Tibial nerve (tissue), 3 donors: ENCODE measurements around the gene ADAM10.

ENCODE experiments used
- POLR2A ChIP-seq, 2 donors: fragments of 450-650 bp; IDR thresholded peaks; one replicate each; pipeline ENCODE4 v1.6.1; 2017; ENCODE audit warnings: antibody characterized with exemption in 2 of 2, mild to moderate bottlenecking in 2 of 2, moderate library complexity in 2 of 2
- TF ChIP-seq, protein P1 (sequence below), 5 experiments: fragments of 200-600 bp in 3 of 5; fragments of 450-650 bp in 2 of 5; sonication (generic) in 3 of 5; IDR thresholded peaks; one replicate each; pipeline ENCODE4 v1.5.1; 2016 to 2019; ENCODE audit warnings: antibody characterized with exemption in 5 of 5, mild to moderate bottlenecking in 3 of 5, moderate library complexity in 2 of 5

DNA sequence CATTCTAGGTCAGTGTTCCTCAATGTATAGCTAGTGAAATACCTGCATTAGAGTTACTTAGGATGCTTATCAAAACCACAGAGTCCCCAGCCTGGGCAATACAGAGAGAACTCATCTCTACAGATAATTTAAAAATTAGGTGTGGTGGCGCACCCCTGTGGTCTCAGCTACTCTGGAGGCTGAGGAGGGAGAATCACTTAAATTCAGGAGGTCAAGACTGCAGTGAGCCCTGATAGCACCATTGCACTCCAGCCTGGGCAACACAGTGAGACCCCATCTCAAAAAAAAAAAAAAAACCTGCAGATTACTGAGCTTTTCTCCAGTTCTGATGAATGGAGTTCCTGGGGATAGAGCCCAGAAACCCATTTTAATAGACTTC, 11.5 kb upstream of the ADAM10 start:
- TF ChIP-seq, protein P1, sequence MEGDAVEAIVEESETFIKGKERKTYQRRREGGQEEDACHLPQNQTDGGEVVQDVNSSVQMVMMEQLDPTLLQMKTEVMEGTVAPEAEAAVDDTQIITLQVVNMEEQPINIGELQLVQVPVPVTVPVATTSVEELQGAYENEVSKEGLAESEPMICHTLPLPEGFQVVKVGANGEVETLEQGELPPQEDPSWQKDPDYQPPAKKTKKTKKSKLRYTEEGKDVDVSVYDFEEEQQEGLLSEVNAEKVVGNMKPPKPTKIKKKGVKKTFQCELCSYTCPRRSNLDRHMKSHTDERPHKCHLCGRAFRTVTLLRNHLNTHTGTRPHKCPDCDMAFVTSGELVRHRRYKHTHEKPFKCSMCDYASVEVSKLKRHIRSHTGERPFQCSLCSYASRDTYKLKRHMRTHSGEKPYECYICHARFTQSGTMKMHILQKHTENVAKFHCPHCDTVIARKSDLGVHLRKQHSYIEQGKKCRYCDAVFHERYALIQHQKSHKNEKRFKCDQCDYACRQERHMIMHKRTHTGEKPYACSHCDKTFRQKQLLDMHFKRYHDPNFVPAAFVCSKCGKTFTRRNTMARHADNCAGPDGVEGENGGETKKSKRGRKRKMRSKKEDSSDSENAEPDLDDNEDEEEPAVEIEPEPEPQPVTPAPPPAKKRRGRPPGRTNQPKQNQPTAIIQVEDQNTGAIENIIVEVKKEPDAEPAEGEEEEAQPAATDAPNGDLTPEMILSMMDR (IDR thresholded peaks at IDR 0.05) = no peak
- no peak for TF ChIP-seq POLR2A (IDR thresholded peaks at IDR 0.05)
